Erythroblast (primary cell): Measurements from ENCODE around the gene PKN2.
"Not testable (repeated sequence)": the region's sequence is repeated elsewhere in the genome, so short reads cannot be mapped to it uniquely, and the experiment has no call there.

Source experiments
- GATA1 ChIP-seq: IDR thresholded peaks from 2 replicates; pipeline ENCODE4 v1.6.1; 2011; ENCODE audit warnings: low read depth, mild to moderate bottlenecking, control low read depth, low read length, moderate library complexity
- POLR2A ChIP-seq: IDR thresholded peaks from 2 replicates; pipeline ENCODE4 v1.6.1; 2011; ENCODE audit warnings: mild to moderate bottlenecking, low read length

- not testable (repeated sequence) for TF ChIP-seq POLR2A, GATA1
Observed at GRCh38 chr1:88712907-88713306, 28.8 kb downstream of the PKN2 start.
